HepG2 (cell line): ENCODE data around the gene GPR39. TPM values are rescaled to one million over a fixed set of nuclear protein-coding genes. Genes with fewer than 3 reads are reported as not detected.

Source experiments
- ATAC-seq: fragments of 200-7000 bp; cut with Tn5 transposase; 3 replicates; pipeline ENCODE4 v1.9.1; 2020; ENCODE audit warnings: mild to moderate bottlenecking, moderate library complexity
- BruUV-seq: library from RNA; stranded (reverse); fragments of 400-500 nt; replicated peaks from 2 replicates; lab custom pipeline; 2021; lab: Mats Ljungman, UMichigan
- CTCF ChIA-PET: fragments of 300-600 bp; formaldehyde crosslinking; extraction: SDS; loops from one replicate; lab custom pipeline; 2021; ENCODE audit warnings: low total read pairs, inconsistent platforms, low intra/inter-chr PET ratio; lab: Yijun Ruan, JAX
- POLR2A ChIA-PET: fragments of 350-600 bp; sonication (Branson Sonifier 250); formaldehyde crosslinking; loops from one replicate; lab custom pipeline; 2020; ENCODE audit warnings: antibody characterized with exemption, inconsistent platforms; lab: Yijun Ruan, JAX
- DNase-seq: peaks from one replicate; pipeline ENCODE4 v3.0.0-alpha.2; 2015; ENCODE audit warnings: low spot score
- FAIRE-seq: peaks from 3 replicates; lab custom pipeline; 2011; peaks lifted over from hg19 to GRCh38; lab: Jason Lieb, UNC
- H2AFZ ChIP-seq: one replicate; pipeline ENCODE4 v1.6.1; 2011; ENCODE audit warnings: low read length, inconsistent platforms
- H3K27ac ChIP-seq: fragments of 300-600 bp; 3 replicates; pipeline ENCODE4 v1.8.0; 2011; ENCODE audit warnings: mixed run types, mild to moderate bottlenecking, mixed read lengths, low read length, inconsistent platforms; ENCODE audit not compliant: insufficient read depth; ENCODE audit errors: extremely low read length
- H3K27me3 ChIP-seq, 2 experiments: fragments of 200-600 bp in 1 of 2; 2 replicates in 1 of 2; 3 replicates in 1 of 2; pipeline versions ENCODE4 v1.6.0 to v1.8.0; 2011; ENCODE audit warnings: low read length in 2 of 2, mild to moderate bottlenecking in 2 of 2, moderate library complexity in 2 of 2, inconsistent platforms in 1 of 2; ENCODE audit not compliant: insufficient read depth in 2 of 2, control insufficient read depth in 1 of 2
- H3K36me3 ChIP-seq, 2 experiments: fragments of 200-600 bp in 1 of 2; replicated peaks in 1 of 2; 2 replicates in 1 of 2; 3 replicates in 1 of 2; pipeline versions ENCODE4 v1.5.1 to v1.8.0; 2011; ENCODE audit warnings: low read length in 2 of 2, inconsistent platforms in 1 of 2; ENCODE audit not compliant: insufficient read depth in 2 of 2, control insufficient read depth in 1 of 2
- H3K4me1 ChIP-seq: 2 replicates; pipeline ENCODE4 v1.5.1; 2012; ENCODE audit warnings: low read length, inconsistent platforms; ENCODE audit not compliant: insufficient read depth
- H3K4me2 ChIP-seq: 2 replicates; pipeline ENCODE4 v1.6.0; 2011; ENCODE audit warnings: low read depth, low read length, inconsistent platforms
- H3K4me3 ChIP-seq, 3 experiments: fragments of 200-600 bp in 1 of 3; sonication (generic), shearing (Covaris generic) in 1 of 3; replicated peaks in 1 of 3; 2 replicates each; pipeline ENCODE4 v1.5.1; 2011 to 2016; ENCODE audit warnings: low read length in 3 of 3, inconsistent platforms in 2 of 3, low read depth in 2 of 3, mild to moderate bottlenecking in 2 of 3, control low read depth in 1 of 3, mixed read lengths in 1 of 3; ENCODE audit not compliant: insufficient read depth in 1 of 3
- H3K79me2 ChIP-seq: one replicate; pipeline ENCODE4 v1.6.1; 2011; ENCODE audit warnings: low read length, inconsistent platforms; ENCODE audit not compliant: insufficient read depth
- H3K9ac ChIP-seq: 2 replicates; pipeline ENCODE4 v1.6.0; 2011; ENCODE audit warnings: mild to moderate bottlenecking, low read depth, low read length, inconsistent platforms; ENCODE audit not compliant: insufficient read depth
- H3K9me3 ChIP-seq: 2 replicates; pipeline ENCODE4 v1.5.1; 2012; ENCODE audit warnings: mild to moderate bottlenecking, low read length
- H4K20me1 ChIP-seq: 2 replicates; pipeline ENCODE4 v1.6.0; 2011; ENCODE audit warnings: inconsistent platforms, mild to moderate bottlenecking, low read length, moderate library complexity; ENCODE audit not compliant: insufficient read depth
- FOSL1 ChIP-seq: sonication (generic); formaldehyde crosslinking; IDR thresholded peaks from 2 replicates; pipeline ENCODE4 v1.9.0; 2021; ENCODE audit warnings: missing genetic modification reagents, borderline replicate concordance
- NCOR1 ChIP-seq: fragments of 200-600 bp; sonication (generic); IDR thresholded peaks from 2 replicates; pipeline ENCODE4 v1.7.0; 2017; ENCODE audit warnings: antibody characterized with exemption, low read length, borderline replicate concordance
- PHF8 ChIP-seq: sonication (generic); formaldehyde crosslinking; IDR thresholded peaks from 2 replicates; pipeline ENCODE4 v1.5.0; 2020; ENCODE audit warnings: missing genetic modification reagents
- ZC3H4 ChIP-seq: sonication (generic); formaldehyde crosslinking; IDR thresholded peaks from 2 replicates; pipeline ENCODE4 v1.4.0; 2020; ENCODE audit warnings: missing genetic modification reagents, borderline replicate concordance
- ZNF562 ChIP-seq: sonication (generic); formaldehyde crosslinking; IDR thresholded peaks from 2 replicates; pipeline ENCODE4 v1.8.0; 2022; ENCODE audit warnings: missing genetic modification reagents, borderline replicate concordance
- ZNF644 ChIP-seq: IDR thresholded peaks from 2 replicates; pipeline ENCODE4 v1.6.1; 2016; ENCODE audit warnings: low read depth
- WGBS: methylation state at CpG from one replicate; pipeline ENCODE4 v1.1.6; 2017; ENCODE audit warnings: low lambda C conversion rate; 5-methylcytosine and 5-hydroxymethylcytosine counted together
- in situ Hi-C: cut with HindIII; loops from 2 replicates; pipeline ENCODE4 v1.10.0; 2017; ENCODE audit warnings: low pct_unique_long_range_greater_than_20kb; ENCODE audit not compliant: extremely low pct_ligation_motif_present
- intact Hi-C: fragments of 100-400 bp; cut with micrococcal nuclease; formaldehyde crosslinking; loops from one replicate; pipeline ENCODE4 v1.10.0; 2022; ENCODE audit not compliant: unreplicated experiment
- polyA plus RNA-seq, 8 experiments: library from polyadenylated mRNA; depleted of rRNA in 3 of 8; stranded (reverse) in 7 of 8; unstranded in 1 of 8; fragments of >200 nt; fragmentation: Illumina TruSeq in 4 of 8; extraction: Trizol in 4 of 8; gene quantifications; 2 replicates each; pipeline versions ENCODE4 v1.2.1 to v1.2.3, GENCODE V29; 2011 to 2016; ENCODE audit warnings: low read depth in 4 of 8, missing spikeins in 1 of 8, mixed read lengths in 1 of 8; ENCODE audit not compliant: insufficient read depth in 1 of 8
- total RNA-seq, 5 experiments: library from RNA; depleted of rRNA; stranded (reverse); fragments of >200 nt; fragmentation: Illumina TruSeq; extraction: Trizol; gene quantifications; 2 replicates each; pipeline ENCODE4 v1.2.3, GENCODE V29; 2016; ENCODE audit warnings: low read depth in 1 of 5
- TF ChIP-seq, protein P1 (sequence below): sonication (generic); formaldehyde crosslinking; IDR thresholded peaks from 2 replicates; pipeline ENCODE4 v1.5.1; 2020; ENCODE audit warnings: missing genetic modification reagents, mild to moderate bottlenecking, borderline replicate concordance
- TF ChIP-seq, protein P2 (sequence below): IDR thresholded peaks from 2 replicates; pipeline ENCODE4 v1.6.1; 2012; ENCODE audit warnings: inconsistent platforms
- TF ChIP-seq, protein P3 (sequence below): sonication (generic); formaldehyde crosslinking; IDR thresholded peaks from 2 replicates; pipeline ENCODE4 v1.4.0; 2020; ENCODE audit warnings: missing genetic modification reagents, mild to moderate bottlenecking, borderline replicate concordance
- TF ChIP-seq, protein P4 (sequence below): sonication (generic); formaldehyde crosslinking; IDR thresholded peaks from 2 replicates; pipeline ENCODE4 v1.8.0; 2022; ENCODE audit warnings: mild to moderate bottlenecking, missing genetic modification reagents; ENCODE audit not compliant: insufficient replicate concordance

The GPR39 gene
- total and polyA plus RNA-seq, 2 of the 13 experiments (the other 11 are each of a cell fraction or from before 2014, with no cell fraction given): 0.16 to 0.62 TPM

DNA sequence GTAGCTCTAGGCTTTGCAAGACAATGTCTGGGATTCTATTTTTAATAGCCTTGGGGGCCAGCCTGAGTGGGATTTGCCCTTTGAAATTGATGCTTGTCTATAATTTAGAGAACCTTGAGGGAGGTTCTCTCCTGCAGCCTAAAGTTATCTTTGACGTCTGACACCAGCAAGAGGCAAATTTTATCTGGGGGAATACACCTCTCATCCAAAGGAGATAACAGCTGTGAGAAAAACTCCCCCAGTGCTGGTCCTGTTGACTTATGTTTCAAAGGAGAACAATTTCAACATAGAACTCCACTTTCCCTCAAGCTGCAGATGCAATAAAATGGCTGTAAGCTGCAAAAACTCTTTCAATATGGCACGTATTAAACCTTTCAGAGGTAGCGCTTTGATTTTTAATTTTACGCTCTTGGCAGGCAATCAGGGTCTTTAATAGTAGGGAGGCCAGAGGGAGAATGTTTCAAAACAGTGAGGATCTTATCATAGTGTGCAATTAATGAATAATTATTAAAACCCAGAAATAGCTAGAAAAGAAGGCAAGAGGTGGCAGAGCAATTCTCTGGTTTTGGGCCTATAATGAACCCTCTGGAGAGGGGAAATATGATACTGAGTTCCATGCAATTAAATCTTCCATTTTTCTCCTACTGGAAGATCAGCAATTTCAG, 191.0 kb downstream of the GPR39 start:
- Histone ChIP-seq H2AFZ (no peak overlapping the region), H3K4me1 (no peaks in the 10 kb centered on the region), H3K4me3 (no peak overlapping the region), H3K27ac (no peak overlapping the region), H3K4me2 (no peak overlapping the region), H3K9ac (no peak overlapping the region), H3K79me2 (no peaks in the 10 kb centered on the region), H3K36me3 (no peaks in the 10 kb centered on the region), H4K20me1 (no peaks in the 10 kb centered on the region), H3K9me3 (no peaks in the 10 kb centered on the region), H3K27me3 (no peaks in the 10 kb centered on the region)
- ATAC-seq (no peak), FAIRE-seq (no peak), DNase-seq (no peak)
- ChIA-PET CTCF (no interaction called here), POLR2A (no interaction called here)
- no TSS peak for BruUV-seq
- intact Hi-C loops: no loop called here
- no peak for TF ChIP-seq ZNF644 (CRISPR knock-in tag)
- TF ChIP-seq, protein P1, sequence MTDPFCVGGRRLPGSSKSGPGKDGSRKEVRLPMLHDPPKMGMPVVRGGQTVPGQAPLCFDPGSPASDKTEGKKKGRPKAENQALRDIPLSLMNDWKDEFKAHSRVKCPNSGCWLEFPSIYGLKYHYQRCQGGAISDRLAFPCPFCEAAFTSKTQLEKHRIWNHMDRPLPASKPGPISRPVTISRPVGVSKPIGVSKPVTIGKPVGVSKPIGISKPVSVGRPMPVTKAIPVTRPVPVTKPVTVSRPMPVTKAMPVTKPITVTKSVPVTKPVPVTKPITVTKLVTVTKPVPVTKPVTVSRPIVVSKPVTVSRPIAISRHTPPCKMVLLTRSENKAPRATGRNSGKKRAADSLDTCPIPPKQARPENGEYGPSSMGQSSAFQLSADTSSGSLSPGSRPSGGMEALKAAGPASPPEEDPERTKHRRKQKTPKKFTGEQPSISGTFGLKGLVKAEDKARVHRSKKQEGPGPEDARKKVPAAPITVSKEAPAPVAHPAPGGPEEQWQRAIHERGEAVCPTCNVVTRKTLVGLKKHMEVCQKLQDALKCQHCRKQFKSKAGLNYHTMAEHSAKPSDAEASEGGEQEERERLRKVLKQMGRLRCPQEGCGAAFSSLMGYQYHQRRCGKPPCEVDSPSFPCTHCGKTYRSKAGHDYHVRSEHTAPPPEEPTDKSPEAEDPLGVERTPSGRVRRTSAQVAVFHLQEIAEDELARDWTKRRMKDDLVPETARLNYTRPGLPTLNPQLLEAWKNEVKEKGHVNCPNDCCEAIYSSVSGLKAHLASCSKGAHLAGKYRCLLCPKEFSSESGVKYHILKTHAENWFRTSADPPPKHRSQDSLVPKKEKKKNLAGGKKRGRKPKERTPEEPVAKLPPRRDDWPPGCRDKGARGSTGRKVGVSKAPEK (CRISPR knock-in tag): no peak
- TF ChIP-seq ZC3H4 (CRISPR knock-in tag): no peak
- no peak for TF ChIP-seq NCOR1
- WGBS: 56% methylated on average over 4 of the region's 4 CpGs
- in situ Hi-C loops: no loop called here

DNA sequence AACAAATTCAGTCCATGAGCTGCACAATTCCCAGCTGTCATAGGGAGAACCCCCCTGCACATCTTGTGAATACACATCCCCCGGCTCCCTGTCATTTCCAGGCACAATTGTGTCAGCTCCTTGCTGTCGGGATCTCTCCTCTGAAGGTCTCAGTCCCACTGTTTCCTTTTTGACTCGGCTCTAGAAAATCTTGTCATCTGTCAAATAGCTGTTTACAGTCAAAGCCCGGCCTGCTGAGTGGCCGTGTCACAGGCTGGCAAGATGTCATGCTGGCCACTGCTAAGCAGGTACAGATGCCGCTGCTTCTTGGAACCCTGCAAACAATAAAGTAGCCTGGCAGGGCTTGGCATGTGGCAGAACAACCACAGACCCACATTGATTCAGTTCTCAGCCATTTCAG, 191.7 kb downstream of the GPR39 start:
- no peaks in the 10 kb centered on the region for H4K20me1 ChIP-seq
- 18% methylated on average over 5 of the region's 6 CpGs for WGBS
- ATAC-seq (no peak), DNase-seq (no peak), FAIRE-seq (no peak)
- H3K27ac ChIP-seq: no peak overlapping the region
- no peak overlapping the region for H2AFZ ChIP-seq
- H3K36me3 ChIP-seq: no peaks in the 10 kb centered on the region
- no peaks in the 10 kb centered on the region for H3K9me3 ChIP-seq
- in situ Hi-C loops (no loop called here), intact Hi-C loops (no loop called here)
- no peak overlapping the region for H3K4me2 ChIP-seq
- H3K9ac ChIP-seq: no peak overlapping the region
- H3K4me1 ChIP-seq: no peaks in the 10 kb centered on the region
- BruUV-seq: no TSS peak
- no peak overlapping the region for H3K4me3 ChIP-seq
- ChIA-PET CTCF (no interaction called here), POLR2A (no interaction called here)
- H3K27me3 ChIP-seq: no peaks in the 10 kb centered on the region
- no peaks in the 10 kb centered on the region for H3K79me2 ChIP-seq
- TF ChIP-seq, protein P2, sequence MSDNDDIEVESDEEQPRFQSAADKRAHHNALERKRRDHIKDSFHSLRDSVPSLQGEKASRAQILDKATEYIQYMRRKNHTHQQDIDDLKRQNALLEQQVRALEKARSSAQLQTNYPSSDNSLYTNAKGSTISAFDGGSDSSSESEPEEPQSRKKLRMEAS: no peak
- no peak for TF ChIP-seq ZNF562 (CRISPR knock-in tag)
- TF ChIP-seq, protein P3, sequence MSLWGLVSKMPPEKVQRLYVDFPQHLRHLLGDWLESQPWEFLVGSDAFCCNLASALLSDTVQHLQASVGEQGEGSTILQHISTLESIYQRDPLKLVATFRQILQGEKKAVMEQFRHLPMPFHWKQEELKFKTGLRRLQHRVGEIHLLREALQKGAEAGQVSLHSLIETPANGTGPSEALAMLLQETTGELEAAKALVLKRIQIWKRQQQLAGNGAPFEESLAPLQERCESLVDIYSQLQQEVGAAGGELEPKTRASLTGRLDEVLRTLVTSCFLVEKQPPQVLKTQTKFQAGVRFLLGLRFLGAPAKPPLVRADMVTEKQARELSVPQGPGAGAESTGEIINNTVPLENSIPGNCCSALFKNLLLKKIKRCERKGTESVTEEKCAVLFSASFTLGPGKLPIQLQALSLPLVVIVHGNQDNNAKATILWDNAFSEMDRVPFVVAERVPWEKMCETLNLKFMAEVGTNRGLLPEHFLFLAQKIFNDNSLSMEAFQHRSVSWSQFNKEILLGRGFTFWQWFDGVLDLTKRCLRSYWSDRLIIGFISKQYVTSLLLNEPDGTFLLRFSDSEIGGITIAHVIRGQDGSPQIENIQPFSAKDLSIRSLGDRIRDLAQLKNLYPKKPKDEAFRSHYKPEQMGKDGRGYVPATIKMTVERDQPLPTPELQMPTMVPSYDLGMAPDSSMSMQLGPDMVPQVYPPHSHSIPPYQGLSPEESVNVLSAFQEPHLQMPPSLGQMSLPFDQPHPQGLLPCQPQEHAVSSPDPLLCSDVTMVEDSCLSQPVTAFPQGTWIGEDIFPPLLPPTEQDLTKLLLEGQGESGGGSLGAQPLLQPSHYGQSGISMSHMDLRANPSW: no peak
- TF ChIP-seq, protein P4, sequence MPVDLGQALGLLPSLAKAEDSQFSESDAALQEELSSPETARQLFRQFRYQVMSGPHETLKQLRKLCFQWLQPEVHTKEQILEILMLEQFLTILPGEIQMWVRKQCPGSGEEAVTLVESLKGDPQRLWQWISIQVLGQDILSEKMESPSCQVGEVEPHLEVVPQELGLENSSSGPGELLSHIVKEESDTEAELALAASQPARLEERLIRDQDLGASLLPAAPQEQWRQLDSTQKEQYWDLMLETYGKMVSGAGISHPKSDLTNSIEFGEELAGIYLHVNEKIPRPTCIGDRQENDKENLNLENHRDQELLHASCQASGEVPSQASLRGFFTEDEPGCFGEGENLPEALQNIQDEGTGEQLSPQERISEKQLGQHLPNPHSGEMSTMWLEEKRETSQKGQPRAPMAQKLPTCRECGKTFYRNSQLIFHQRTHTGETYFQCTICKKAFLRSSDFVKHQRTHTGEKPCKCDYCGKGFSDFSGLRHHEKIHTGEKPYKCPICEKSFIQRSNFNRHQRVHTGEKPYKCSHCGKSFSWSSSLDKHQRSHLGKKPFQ (CRISPR knock-in tag): no peak
- TF ChIP-seq FOSL1 (CRISPR knock-in tag): no peak
- TF ChIP-seq PHF8: no peak
